HCT116 (cell line): ENCODE measurements around the gene RIPOR1.

Experiments used
- ATF3 ChIP-seq: IDR thresholded peaks from 2 replicates; pipeline ENCODE4 v1.6.1; 2012
- CTCF ChIP-seq, 3 experiments: fragments of 200-600 bp in 1 of 3; sonication (generic) in 1 of 3; IDR thresholded peaks in 2 of 3; conservative IDR thresholded peaks in 1 of 3; 2 replicates each; pipeline ENCODE4 v1.5.1; 2012 to 2017; ENCODE audit warnings: low read depth in 2 of 3, low read length in 2 of 3, antibody characterized with exemption in 1 of 3, borderline replicate concordance in 1 of 3, control low read depth in 1 of 3, mild to moderate bottlenecking in 1 of 3, mixed read lengths in 1 of 3, mixed run types in 1 of 3, moderate library complexity in 1 of 3; ENCODE audit not compliant: insufficient read depth in 1 of 3
- POLR2A ChIP-seq: IDR thresholded peaks from 2 replicates; pipeline ENCODE4 v1.7.0; 2011; ENCODE audit warnings: borderline replicate concordance; ENCODE audit not compliant: insufficient read depth, insufficient read length; ENCODE audit errors: extremely low read depth
- RAD21 ChIP-seq: IDR thresholded peaks from 2 replicates; pipeline ENCODE4 v1.6.1; 2012; ENCODE audit warnings: low read depth, mild to moderate bottlenecking
- SRF ChIP-seq: IDR thresholded peaks from 2 replicates; pipeline ENCODE4 v1.6.1; 2012; ENCODE audit warnings: low read depth
- TCF7L2 ChIP-seq: IDR thresholded peaks from 2 replicates; pipeline ENCODE4 v1.7.0; 2011; ENCODE audit warnings: borderline replicate concordance, inconsistent platforms; ENCODE audit not compliant: insufficient read depth, insufficient read length; ENCODE audit errors: extremely low read depth

DNA sequence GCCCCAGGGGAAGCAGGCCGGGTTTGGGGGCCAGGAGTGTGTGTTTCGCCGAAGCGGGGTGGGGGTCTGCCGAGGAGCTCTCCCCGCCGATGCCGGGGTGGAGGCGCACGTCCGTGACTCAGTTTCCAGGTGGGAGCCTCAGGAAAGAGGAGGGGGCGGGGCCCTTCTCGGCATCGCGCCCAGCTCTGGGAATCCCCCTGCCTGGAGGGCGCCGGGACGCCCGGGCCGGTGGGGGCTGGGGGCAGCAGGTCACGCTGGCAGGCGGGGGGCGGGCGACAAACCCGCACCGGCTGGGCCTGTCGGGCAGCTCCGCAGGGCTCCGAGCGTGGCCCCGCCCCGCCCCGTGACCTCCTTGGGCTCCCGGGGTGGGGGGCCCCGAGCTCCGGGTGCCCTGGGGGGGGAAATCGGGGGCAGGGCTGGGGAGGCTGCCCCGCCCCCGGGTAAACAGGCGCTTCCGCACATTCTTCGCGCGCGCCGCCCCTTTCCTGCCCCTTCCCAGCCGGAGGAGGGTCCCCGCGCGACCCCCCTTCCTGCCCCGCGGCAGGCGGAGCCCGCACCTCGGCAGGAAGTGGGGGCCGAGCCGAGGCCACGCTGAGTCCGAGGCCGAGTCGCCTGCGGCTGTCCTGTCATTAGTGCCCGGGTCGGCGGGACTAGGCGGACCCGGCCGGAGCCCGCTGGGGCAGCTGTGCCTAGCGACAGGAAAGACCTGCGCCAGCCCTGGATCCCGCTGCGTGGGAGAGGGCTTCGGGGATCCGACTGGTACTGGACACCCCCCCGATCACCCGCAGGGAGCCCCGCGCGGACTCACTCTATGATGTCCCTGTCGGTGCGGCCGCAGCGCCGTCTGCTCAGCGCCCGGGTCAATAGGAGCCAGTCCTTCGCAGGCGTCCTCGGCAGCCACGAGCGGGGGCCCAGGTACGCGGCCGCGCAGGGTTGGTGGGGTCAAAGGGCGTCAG lies 9.3 kb downstream of the RIPOR1 start:
- TF ChIP-seq CTCF (IDR thresholded peaks at IDR 0.05 in 2 of 3, conservative IDR thresholded peaks at IDR 0.05 in 1 of 3; ENCODE audit: borderline replicate concordance in 1 of 3, insufficient read depth in 1 of 3, low read depth in 2 of 3, low read length in 2 of 3) (no peak), SRF (no peak), POLR2A (no peak), TCF7L2 (no peak), ATF3 (no peak), RAD21 (no peak)
